Transverse colon (tissue), 4 donors: ENCODE results near the gene AGBL4.

Experiments
- POLR2A ChIP-seq: fragments of 450-650 bp; IDR thresholded peaks from one replicate; pipeline ENCODE4 v1.6.1; 2016; ENCODE audit warnings: antibody characterized with exemption, mild to moderate bottlenecking, moderate library complexity
- POLR2AphosphoS5 ChIP-seq, 3 donors: sonication (generic); formaldehyde crosslinking; IDR thresholded peaks; one replicate each; pipeline ENCODE4 v1.6.1; 2016; ENCODE audit warnings: antibody characterized with exemption in 3 of 3
- TF ChIP-seq, protein P1 (sequence below), 5 experiments: fragments of 200-600 bp in 3 of 5; fragments of 450-650 bp in 2 of 5; sonication (generic) in 3 of 5; IDR thresholded peaks; 1 replicate in 2 of 5; 2 replicates in 3 of 5; pipeline ENCODE4 v1.5.1; 2016 to 2017; ENCODE audit warnings: antibody characterized with exemption in 5 of 5, inconsistent platforms in 3 of 5, mild to moderate bottlenecking in 2 of 5, moderate library complexity in 1 of 5

DNA sequence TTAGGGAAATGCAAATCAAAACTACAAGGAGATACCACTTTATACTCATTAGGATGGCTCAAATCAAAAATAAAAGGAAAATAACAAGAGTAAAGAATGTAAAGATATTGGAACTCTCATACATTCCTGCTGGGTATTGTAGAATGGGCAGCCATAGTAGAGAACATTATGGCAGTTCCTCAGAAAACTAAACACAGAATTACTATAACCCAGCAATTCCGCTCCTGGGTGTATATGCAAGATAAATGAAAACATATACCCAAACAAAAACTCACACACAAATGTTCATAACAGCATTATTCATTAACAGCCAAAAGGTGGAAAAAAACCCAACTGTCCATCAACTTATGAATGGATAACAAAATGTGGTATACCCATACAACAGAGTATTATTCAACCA, 1258.4 kb downstream of the AGBL4 start:
- TF ChIP-seq, protein P1, sequence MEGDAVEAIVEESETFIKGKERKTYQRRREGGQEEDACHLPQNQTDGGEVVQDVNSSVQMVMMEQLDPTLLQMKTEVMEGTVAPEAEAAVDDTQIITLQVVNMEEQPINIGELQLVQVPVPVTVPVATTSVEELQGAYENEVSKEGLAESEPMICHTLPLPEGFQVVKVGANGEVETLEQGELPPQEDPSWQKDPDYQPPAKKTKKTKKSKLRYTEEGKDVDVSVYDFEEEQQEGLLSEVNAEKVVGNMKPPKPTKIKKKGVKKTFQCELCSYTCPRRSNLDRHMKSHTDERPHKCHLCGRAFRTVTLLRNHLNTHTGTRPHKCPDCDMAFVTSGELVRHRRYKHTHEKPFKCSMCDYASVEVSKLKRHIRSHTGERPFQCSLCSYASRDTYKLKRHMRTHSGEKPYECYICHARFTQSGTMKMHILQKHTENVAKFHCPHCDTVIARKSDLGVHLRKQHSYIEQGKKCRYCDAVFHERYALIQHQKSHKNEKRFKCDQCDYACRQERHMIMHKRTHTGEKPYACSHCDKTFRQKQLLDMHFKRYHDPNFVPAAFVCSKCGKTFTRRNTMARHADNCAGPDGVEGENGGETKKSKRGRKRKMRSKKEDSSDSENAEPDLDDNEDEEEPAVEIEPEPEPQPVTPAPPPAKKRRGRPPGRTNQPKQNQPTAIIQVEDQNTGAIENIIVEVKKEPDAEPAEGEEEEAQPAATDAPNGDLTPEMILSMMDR (IDR thresholded peaks at IDR 0.05) = no peak
- no peak for TF ChIP-seq POLR2A
- TF ChIP-seq POLR2AphosphoS5 (IDR thresholded peaks at IDR 0.05) = no peak
